CD4-positive, alpha-beta memory T cell (primary cell): Measurements from ENCODE around the gene SOBP. TPM values are rescaled to one million over a fixed set of nuclear protein-coding genes. Genes with fewer than 3 reads are reported as not detected.

Source experiments
- CTCF ChIA-PET: fragments of 350-600 bp; sonication (Branson Sonifier 250); formaldehyde crosslinking; loops from one replicate; lab custom pipeline; 2021; ENCODE audit warnings: inconsistent platforms; ENCODE audit not compliant: partially characterized antibody; lab: Charles Lee
- POLR2A ChIA-PET: fragments of 350-600 bp; sonication (Branson Sonifier 250); formaldehyde crosslinking; loops from one replicate; lab custom pipeline; 2021; ENCODE audit not compliant: partially characterized antibody; lab: Charles Lee
- DNase-seq, 5 donors: peaks; one replicate each; pipeline versions ENCODE4 v3.0.0 to v3.0.0-alpha.2; 2020 to 2022; ENCODE audit warnings: mixed read lengths in 1 of 5
- H3K27ac ChIP-seq: one replicate; pipeline ENCODE4 v1.7.0; 2013; ENCODE audit warnings: low read depth, low read length
- H3K27me3 ChIP-seq: 2 replicates; pipeline ENCODE4 v1.7.0; 2013; ENCODE audit warnings: mild to moderate bottlenecking, low read length, moderate library complexity; ENCODE audit not compliant: insufficient read depth
- H3K36me3 ChIP-seq: 2 replicates; pipeline ENCODE4 v1.7.0; 2013; ENCODE audit warnings: mild to moderate bottlenecking, low read length, moderate library complexity; ENCODE audit not compliant: insufficient read depth
- H3K4me1 ChIP-seq: 2 replicates; pipeline ENCODE4 v1.7.0; 2013; ENCODE audit warnings: mild to moderate bottlenecking, low read length, moderate library complexity; ENCODE audit not compliant: insufficient read depth
- H3K4me3 ChIP-seq, 2 donors: one replicate each; pipeline ENCODE4 v1.7.0; 2013; ENCODE audit warnings: low read length in 2 of 2, mild to moderate bottlenecking in 1 of 2
- H3K9me3 ChIP-seq, 2 donors: one replicate each; pipeline ENCODE4 v1.7.0; 2013; ENCODE audit warnings: low read length in 2 of 2, control low read depth in 1 of 2; ENCODE audit not compliant: control insufficient read depth in 1 of 2
- H3K27ac Mint-ChIP-seq, 7 donors: one replicate each; pipeline ENCODE4 v1.8.0; 2020 to 2021; ENCODE audit warnings: mixed read lengths in 7 of 7, mild to moderate bottlenecking in 6 of 7, inconsistent platforms in 3 of 7, moderate library complexity in 3 of 7
- H3K27me3 Mint-ChIP-seq, 2 donors: one replicate each; pipeline ENCODE4 v1.8.0; 2020 to 2021; ENCODE audit warnings: mixed read lengths in 2 of 2
- H3K36me3 Mint-ChIP-seq, 2 donors: one replicate each; pipeline ENCODE4 v1.8.0; 2020 to 2021; ENCODE audit warnings: mixed read lengths in 2 of 2, inconsistent platforms in 1 of 2, mild to moderate bottlenecking in 1 of 2
- H3K4me1 Mint-ChIP-seq, 4 donors: one replicate each; pipeline ENCODE4 v1.8.0; 2020 to 2021; ENCODE audit warnings: mixed read lengths in 4 of 4, mild to moderate bottlenecking in 1 of 4
- H3K4me3 Mint-ChIP-seq, 8 donors: one replicate each; pipeline ENCODE4 v1.8.0; 2020 to 2021; ENCODE audit warnings: mixed read lengths in 8 of 8, mild to moderate bottlenecking in 7 of 8, moderate library complexity in 6 of 8, inconsistent platforms in 3 of 8
- H3K9me3 Mint-ChIP-seq, 8 donors: one replicate each; pipeline ENCODE4 v1.8.0; 2020 to 2021; ENCODE audit warnings: mixed read lengths in 8 of 8, mild to moderate bottlenecking in 5 of 8, inconsistent platforms in 3 of 8, moderate library complexity in 1 of 8
- intact Hi-C: fragments of 100-400 bp; cut with micrococcal nuclease; formaldehyde crosslinking; loops from one replicate; pipeline ENCODE4 v1.15.1; 2023
- polyA plus RNA-seq, 2 donors: library from polyadenylated mRNA; unstranded; fragments of 300-500 nt; fragmentation: Illumina TruSeq; gene quantifications; one replicate each; pipeline ENCODE4 v1.2.3, GENCODE V29; 2021
- total RNA-seq, 2 experiments: library from RNA; stranded (reverse); gene quantifications; one replicate each; pipeline ENCODE4 v1.2.3, GENCODE V29; 2021

Gene SOBP
- total and polyA plus RNA-seq, 4 experiments from 2014 or later: 0.10 TPM; not detected in 3

GRCh38 chr6:107537559-107537958 is 47.6 kb downstream of the SOBP start:
- peaks cover 14 to 19% of the 10 kb centered on the region in 2 donors for H3K27me3 Mint-ChIP-seq
- intact Hi-C loops: no loop called here
- ChIA-PET POLR2A (no interaction called here), CTCF (no interaction called here)
- H3K36me3 ChIP-seq: no peaks in the 10 kb centered on the region
- H3K4me3 Mint-ChIP-seq: no peak overlapping the region
- no peak overlapping the region for H3K4me3 ChIP-seq
- no peaks in the 10 kb centered on the region for H3K4me1 ChIP-seq
- H3K27ac ChIP-seq: no peak overlapping the region
- no peak for DNase-seq
- H3K9me3 Mint-ChIP-seq: peaks cover 0 to 4% (median 0%) of the 10 kb centered on the region in 8 donors
- H3K4me1 Mint-ChIP-seq: no peaks in the 10 kb centered on the region
- no peaks in the 10 kb centered on the region for H3K9me3 ChIP-seq
- peaks cover 3% of the 10 kb centered on the region for H3K27me3 ChIP-seq
- H3K36me3 Mint-ChIP-seq: no peaks in the 10 kb centered on the region
- no peak overlapping the region for H3K27ac Mint-ChIP-seq

DNA sequence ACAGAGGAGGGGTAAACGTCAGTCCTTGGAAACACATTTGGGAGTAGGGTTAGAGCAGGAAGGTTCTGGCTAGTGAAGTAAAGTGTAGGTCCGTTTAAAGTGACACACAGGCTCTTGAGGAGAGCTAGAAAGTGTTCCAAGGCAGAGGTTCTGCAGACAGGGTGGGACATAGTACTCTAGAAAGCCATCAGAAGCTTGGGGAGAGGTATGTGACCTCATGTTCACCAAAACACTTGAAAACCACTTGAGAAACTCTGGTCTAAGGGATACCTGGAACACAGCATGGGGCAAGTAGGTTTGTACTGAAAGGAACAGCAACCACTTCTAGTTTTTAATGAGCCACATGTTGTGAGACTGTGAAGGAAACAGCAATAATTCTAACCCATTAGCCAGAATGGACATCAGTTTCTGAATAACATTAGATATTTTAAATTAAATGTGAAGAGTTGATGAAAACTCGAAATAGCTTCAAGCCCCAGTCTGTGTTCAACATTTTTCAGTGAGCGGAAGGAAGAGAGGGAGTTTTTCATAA is 49.0 kb downstream of the SOBP start:
- Mint-ChIP-seq H3K36me3 (no peaks in the 10 kb centered on the region), H3K4me3 (no peak overlapping the region), H3K4me1 (no peaks in the 10 kb centered on the region), H3K27ac (peak overlapping the region in 1 of 7 donors; percentile 67), H3K27me3 (peaks cover 16 to 24% of the 10 kb centered on the region in 2 donors), H3K9me3 (peaks cover 0 to 4% (median 0%) of the 10 kb centered on the region in 8 donors)
- no peaks in the 10 kb centered on the region for H3K4me1 ChIP-seq
- H3K27me3 ChIP-seq: peaks cover 3% of the 10 kb centered on the region
- no peak overlapping the region for H3K27ac ChIP-seq
- intact Hi-C loops: no loop called here
- DNase-seq: no peak
- no peaks in the 10 kb centered on the region for H3K36me3 ChIP-seq
- no peak overlapping the region for H3K4me3 ChIP-seq
- ChIA-PET POLR2A (no interaction called here), CTCF (no interaction called here)
- H3K9me3 ChIP-seq: no peaks in the 10 kb centered on the region

- Histone ChIP-seq H3K9me3 (no peaks in the 10 kb centered on the region), H3K4me3 (no peak overlapping the region), H3K36me3 (no peaks in the 10 kb centered on the region), H3K27me3 (peaks cover 3% of the 10 kb centered on the region), H3K4me1 (no peaks in the 10 kb centered on the region), H3K27ac (no peak overlapping the region)
- POLR2A ChIA-PET: no interaction called here
- H3K9me3 Mint-ChIP-seq: peaks cover 0 to 4% (median 0%) of the 10 kb centered on the region in 8 donors
- H3K27ac Mint-ChIP-seq: no peak overlapping the region
- H3K27me3 Mint-ChIP-seq: peaks cover 20 to 24% of the 10 kb centered on the region in 2 donors
- H3K4me1 Mint-ChIP-seq: no peaks in the 10 kb centered on the region
- H3K4me3 Mint-ChIP-seq: no peak overlapping the region
- CTCF ChIA-PET: no interaction called here
- intact Hi-C loops: no loop called here
- no peaks in the 10 kb centered on the region for H3K36me3 Mint-ChIP-seq
- DNase-seq: no peak
These were observed 49.5 kb downstream of the SOBP start for GRCh38 chr6:107539409-107539808.

DNA sequence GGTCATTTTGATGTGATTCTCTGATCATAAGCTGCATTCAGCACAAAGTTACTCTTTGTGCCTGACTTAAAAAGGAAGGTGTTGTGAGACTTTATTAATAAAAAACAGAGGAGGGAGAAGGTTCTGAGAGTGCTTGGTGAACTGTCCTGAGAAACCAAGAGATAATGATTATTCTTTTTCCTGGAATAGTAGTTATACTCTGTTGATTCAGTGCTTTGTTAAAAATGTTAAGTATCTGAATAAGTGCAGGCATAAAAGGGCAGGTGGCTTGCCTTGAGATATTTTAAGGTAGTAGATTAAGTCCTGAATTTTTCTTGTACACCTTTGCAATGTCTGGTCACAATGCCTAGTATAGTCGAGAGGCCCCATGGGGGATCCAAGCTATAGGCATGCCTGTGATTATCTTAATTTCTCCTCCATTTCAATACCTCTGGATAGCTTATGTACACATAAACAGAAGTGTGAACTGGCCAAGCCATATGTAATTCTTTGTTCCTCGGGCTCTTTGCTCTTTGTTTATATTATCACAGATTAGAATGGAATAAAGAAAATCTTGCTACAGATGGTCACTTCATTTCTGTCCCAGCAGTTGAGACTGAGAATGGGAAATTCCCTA is 50.0 kb downstream of the SOBP start:
- H3K4me3 Mint-ChIP-seq: no peak overlapping the region
- no peak overlapping the region for H3K27ac ChIP-seq
- H3K27me3 ChIP-seq: peaks cover 3% of the 10 kb centered on the region
- H3K4me3 ChIP-seq: no peak overlapping the region
- no peaks in the 10 kb centered on the region for H3K36me3 ChIP-seq
- no peaks in the 10 kb centered on the region for H3K36me3 Mint-ChIP-seq
- ChIA-PET POLR2A (no interaction called here), CTCF (no interaction called here)
- H3K27me3 Mint-ChIP-seq: peaks cover 24% of the 10 kb centered on the region in 2 donors
- no peak overlapping the region for H3K27ac Mint-ChIP-seq
- H3K9me3 ChIP-seq: no peaks in the 10 kb centered on the region
- intact Hi-C loops: no loop called here
- no peaks in the 10 kb centered on the region for H3K4me1 Mint-ChIP-seq
- no peaks in the 10 kb centered on the region for H3K4me1 ChIP-seq
- H3K9me3 Mint-ChIP-seq: peaks cover 0 to 4% (median 0%) of the 10 kb centered on the region in 8 donors
- DNase-seq: no peak

DNA sequence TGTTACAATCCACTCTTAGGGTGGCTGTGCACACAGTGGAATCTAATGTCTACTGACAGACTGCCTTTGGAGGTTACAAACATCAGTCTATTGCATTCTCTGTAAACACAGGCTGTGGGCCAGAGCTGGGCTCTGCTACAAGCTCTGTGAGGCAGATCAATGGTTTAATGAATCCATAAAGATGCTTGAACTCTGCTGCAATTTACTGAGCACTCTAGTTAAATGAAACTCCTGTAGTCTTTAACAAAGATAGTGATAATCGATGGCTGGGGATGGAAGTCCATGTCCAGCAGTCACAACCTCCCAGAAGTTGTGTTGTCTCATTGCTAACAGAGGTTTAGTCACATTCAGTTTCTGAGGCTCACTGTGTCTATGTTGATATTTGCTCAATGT is 50.5 kb downstream of the SOBP start:
- no peaks in the 10 kb centered on the region for H3K36me3 ChIP-seq
- H3K27me3 ChIP-seq: peaks cover 3% of the 10 kb centered on the region
- H3K9me3 ChIP-seq: no peaks in the 10 kb centered on the region
- H3K4me3 Mint-ChIP-seq: no peak overlapping the region
- intact Hi-C loops: no loop called here
- no peak for DNase-seq
- no peaks in the 10 kb centered on the region for H3K4me1 Mint-ChIP-seq
- H3K36me3 Mint-ChIP-seq: no peaks in the 10 kb centered on the region
- CTCF ChIA-PET: no interaction called here
- H3K27ac ChIP-seq: no peak overlapping the region
- H3K4me1 ChIP-seq: no peaks in the 10 kb centered on the region
- peaks cover 0 to 4% (median 0%) of the 10 kb centered on the region in 8 donors for H3K9me3 Mint-ChIP-seq
- H3K27me3 Mint-ChIP-seq: peaks cover 24 to 25% of the 10 kb centered on the region in 2 donors
- H3K4me3 ChIP-seq: no peak overlapping the region
- no peak overlapping the region for H3K27ac Mint-ChIP-seq
- POLR2A ChIA-PET: no interaction called here

GRCh38 chr6:107542192-107542668 is 52.3 kb downstream of the SOBP start:
- Histone ChIP-seq H3K27ac (no peak overlapping the region), H3K4me1 (no peaks in the 10 kb centered on the region), H3K27me3 (no peaks in the 10 kb centered on the region), H3K36me3 (no peaks in the 10 kb centered on the region), H3K9me3 (no peaks in the 10 kb centered on the region), H3K4me3 (no peak overlapping the region)
- Mint-ChIP-seq H3K9me3 (peaks cover 0 to 2% (median 0%) of the 10 kb centered on the region in 8 donors), H3K27ac (no peak overlapping the region), H3K4me1 (no peaks in the 10 kb centered on the region), H3K36me3 (no peaks in the 10 kb centered on the region), H3K27me3 (peaks cover 25 to 28% of the 10 kb centered on the region in 2 donors), H3K4me3 (no peak overlapping the region)
- ChIA-PET CTCF (no interaction called here), POLR2A (no interaction called here)
- intact Hi-C loops: no loop called here
- no peak for DNase-seq

DNA sequence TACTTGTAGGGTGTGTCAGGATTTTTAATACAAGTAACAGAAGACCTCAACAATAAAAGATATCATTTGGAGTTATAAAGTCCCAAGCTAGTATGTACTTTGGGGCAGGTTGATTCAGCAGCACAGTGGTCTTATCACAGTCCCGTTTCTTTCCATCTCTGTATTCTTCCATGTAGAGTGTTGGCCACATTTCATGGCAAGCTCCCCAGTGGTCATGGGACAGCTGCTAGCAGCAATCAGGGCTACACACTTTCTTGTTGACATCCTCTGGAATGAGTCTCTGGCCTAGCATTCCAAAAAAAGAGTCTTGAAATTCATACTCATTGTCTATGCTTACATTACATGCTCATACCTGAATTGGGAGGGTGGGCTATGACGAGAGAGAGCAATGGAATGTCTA is 53.2 kb downstream of the SOBP start:
- Mint-ChIP-seq H3K4me3 (no peak overlapping the region), H3K36me3 (no peaks in the 10 kb centered on the region), H3K27me3 (peaks cover 25 to 28% of the 10 kb centered on the region in 2 donors), H3K27ac (no peak overlapping the region), H3K4me1 (no peaks in the 10 kb centered on the region), H3K9me3 (peaks cover 0 to 2% (median 0%) of the 10 kb centered on the region in 8 donors)
- Histone ChIP-seq H3K27me3 (no peaks in the 10 kb centered on the region), H3K9me3 (no peaks in the 10 kb centered on the region), H3K27ac (no peak overlapping the region), H3K4me1 (no peaks in the 10 kb centered on the region), H3K4me3 (no peak overlapping the region), H3K36me3 (no peaks in the 10 kb centered on the region)
- POLR2A ChIA-PET: no interaction called here
- intact Hi-C loops: no loop called here
- CTCF ChIA-PET: interaction anchor here (1.7 kb wide), 1 partner anchor 12 kb away, joined by 4 read pairs; no protein-coding TSS in a partner anchor
- DNase-seq: no peak
